HG03469 (cell line): Measurements from ENCODE around the gene CPNE6.

Experiments used
- ATAC-seq: cut with Tn5 transposase; IDR thresholded peaks from one replicate; pipeline ENCODE4 v1.9.1; 2021; ENCODE audit warnings: mild to moderate bottlenecking, moderate library complexity, moderate number of reproducible peaks; ENCODE audit not compliant: unreplicated experiment

CPNE6 gene

GRCh38 chr14:24054324-24054641 lies 17.1 kb upstream of the CPNE6 start:
- ATAC-seq: no peak

- no peak for ATAC-seq
Observed at GRCh38 chr14:24054646-24055045, 16.7 kb upstream of the CPNE6 start.

GRCh38 chr14:24055971-24056799 lies 15.2 kb upstream of the CPNE6 start:
- no peak for ATAC-seq

GRCh38 chr14:24056800-24057184 lies 14.6 kb upstream of the CPNE6 start:
- ATAC-seq: no peak

GRCh38 chr14:24057271-24057670 lies 14.1 kb upstream of the CPNE6 start:
- ATAC-seq: no peak

- ATAC-seq: no peak
Observed at GRCh38 chr14:24057867-24058259, 13.5 kb upstream of the CPNE6 start.

GRCh38 chr14:24058260-24058950 lies 13.0 kb upstream of the CPNE6 start:
- no peak for ATAC-seq

GRCh38 chr14:24058951-24059475 lies 12.3 kb upstream of the CPNE6 start:
- ATAC-seq: no peak

- ATAC-seq: no peak
Observed at GRCh38 chr14:24059841-24060388, 11.4 kb upstream of the CPNE6 start.

GRCh38 chr14:24060443-24060842 lies 10.9 kb upstream of the CPNE6 start:
- ATAC-seq: no peak

GRCh38 chr14:24060984-24061913 lies 10.1 kb upstream of the CPNE6 start:
- no peak for ATAC-seq

- no peak for ATAC-seq
Observed at GRCh38 chr14:24062216-24062980, 9.0 kb upstream of the CPNE6 start.

GRCh38 chr14:24063263-24063836 lies 8.0 kb upstream of the CPNE6 start:
- no peak for ATAC-seq

GRCh38 chr14:24064091-24064795 lies 7.1 kb upstream of the CPNE6 start:
- ATAC-seq: no peak

- ATAC-seq: no peak
Observed at GRCh38 chr14:24064856-24065255, 6.5 kb upstream of the CPNE6 start.

- no peak for ATAC-seq
Observed at GRCh38 chr14:24065408-24065807, 6.0 kb upstream of the CPNE6 start.

GRCh38 chr14:24066496-24067132 lies 4.7 kb upstream of the CPNE6 start:
- ATAC-seq: no peak
